HG02884 (cell line): ENCODE results near the gene MATCAP1.

Experiments used
- ATAC-seq: cut with Tn5 transposase; IDR thresholded peaks from one replicate; pipeline ENCODE4 v1.9.1; 2021; ENCODE audit warnings: mild to moderate bottlenecking, moderate library complexity; ENCODE audit not compliant: unreplicated experiment

Gene MATCAP1

DNA sequence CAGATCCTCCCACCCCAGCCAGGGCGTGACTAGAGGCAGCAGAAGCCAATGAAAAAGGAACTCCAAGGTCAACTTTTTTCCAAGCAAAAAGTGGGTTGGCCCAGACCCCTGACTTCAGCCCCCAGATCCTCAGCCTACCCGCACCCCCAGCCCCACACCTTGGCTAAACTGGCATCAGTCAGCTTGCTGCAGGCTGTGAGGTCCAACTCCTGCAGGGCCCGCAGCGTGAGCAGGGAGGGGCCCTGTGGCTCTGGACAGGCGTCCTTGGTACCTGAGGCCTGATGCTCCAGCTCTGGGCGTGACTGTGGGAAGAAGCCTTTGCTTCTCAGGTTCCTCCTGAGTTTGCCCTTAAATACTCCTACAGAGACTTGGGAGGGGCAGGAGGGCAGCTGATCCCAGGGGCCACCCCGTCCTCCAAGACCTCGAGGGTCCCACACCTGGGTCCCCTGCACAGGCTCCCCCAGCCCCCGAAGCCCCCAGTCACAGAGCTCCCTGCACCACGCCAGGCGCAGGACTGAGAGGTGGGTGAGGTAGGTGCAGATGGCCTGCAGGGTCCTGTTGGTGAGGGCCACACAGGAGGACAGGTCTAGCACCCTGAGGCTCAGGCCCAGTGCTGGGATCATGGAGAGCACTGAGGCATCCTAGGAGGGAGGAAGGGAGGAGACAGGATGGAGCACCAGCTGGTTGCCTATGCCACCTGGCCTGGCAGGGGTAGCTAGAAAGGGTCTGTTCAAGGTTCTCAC, 24.6 kb upstream of the MATCAP1 start:
- no peak for ATAC-seq

DNA sequence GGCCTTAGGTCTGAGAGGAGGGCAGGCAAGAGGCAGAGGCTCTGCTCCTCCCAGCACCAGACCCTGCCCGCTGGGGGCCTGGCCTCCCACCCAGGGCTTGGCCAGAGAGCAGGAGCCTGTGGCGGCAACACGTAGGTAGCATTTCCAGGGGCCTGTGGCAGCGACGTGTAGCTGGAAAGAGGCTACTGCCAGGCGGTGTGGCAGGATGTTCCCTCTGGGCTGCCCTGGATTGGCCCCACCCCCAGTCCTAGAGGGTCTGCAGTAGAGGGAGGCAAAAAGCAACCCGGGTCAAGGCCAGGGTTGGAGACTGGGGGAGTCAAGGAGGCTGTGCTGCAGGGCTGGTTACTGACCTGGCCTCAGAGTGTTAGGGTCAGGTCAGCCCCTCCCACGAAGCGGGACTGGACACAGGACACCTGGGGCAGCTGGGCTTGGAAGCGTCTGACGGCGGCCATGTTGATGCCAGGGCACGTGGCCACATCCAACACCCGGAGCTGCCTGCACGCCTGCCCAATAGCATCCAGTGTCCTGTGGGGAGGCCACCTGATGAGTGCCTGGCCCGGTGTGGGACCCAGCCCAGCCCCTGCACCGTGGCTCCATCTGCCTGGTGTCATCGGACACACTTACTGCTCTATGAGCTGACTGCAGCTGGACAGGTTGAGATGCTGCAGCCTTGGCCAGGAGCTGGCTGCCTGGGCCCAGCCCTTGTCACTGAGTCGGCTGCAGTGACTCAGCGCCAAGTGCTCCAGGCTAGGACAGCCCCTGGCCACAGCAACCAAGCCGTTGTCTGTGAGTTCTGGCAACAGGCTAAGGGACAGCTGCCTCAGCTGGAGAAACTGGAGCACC, 23.7 kb upstream of the MATCAP1 start:
- no peak for ATAC-seq

DNA sequence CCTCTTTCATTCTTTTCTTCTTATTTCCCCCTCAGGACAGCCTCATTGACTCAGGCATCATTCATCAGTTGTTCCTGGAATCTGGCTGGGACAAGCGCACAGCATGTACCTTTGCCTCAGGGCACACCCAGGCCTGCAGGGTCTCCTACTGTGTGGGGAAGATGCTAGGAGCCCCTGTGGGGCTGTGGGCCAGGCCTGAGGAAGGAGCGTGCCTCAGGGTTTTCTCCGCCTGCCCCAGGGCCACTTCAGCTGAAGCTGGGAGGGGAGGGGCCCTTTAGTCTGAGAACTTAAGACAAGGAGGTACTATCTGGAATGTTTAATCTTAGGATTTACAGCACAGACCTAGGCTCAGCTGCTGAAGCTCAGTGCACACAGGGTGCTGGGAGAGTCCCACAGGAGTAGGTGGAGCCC, 23.1 kb upstream of the MATCAP1 start:
- no peak for ATAC-seq

- ATAC-seq: no peak
Observed at GRCh38 chr16:67206129-67206837, 22.5 kb upstream of the MATCAP1 start.

- no peak for ATAC-seq
Observed at GRCh38 chr16:67204076-67204475, 20.3 kb upstream of the MATCAP1 start.

GRCh38 chr16:67202956-67203493, 19.3 kb upstream of the MATCAP1 start:
- no peak for ATAC-seq

DNA sequence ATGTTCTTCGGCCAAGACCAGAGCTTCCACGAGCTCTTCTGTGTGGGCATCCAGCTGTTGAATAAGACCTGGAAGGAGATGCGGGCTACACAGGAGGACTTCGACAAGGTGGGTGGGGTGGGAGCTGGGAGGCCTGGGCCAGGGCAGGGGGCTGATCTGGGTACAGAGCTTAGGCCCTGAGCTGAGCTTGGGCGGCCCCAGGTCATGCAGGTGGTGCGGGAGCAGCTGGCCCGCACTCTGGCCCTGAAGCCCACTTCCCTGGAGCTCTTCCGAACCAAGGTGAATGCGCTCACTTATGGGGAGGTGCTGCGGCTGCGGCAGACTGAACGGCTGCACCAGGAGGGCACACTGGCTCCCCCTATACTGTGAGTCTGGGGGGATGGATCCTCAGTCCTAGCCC, 18.7 kb upstream of the MATCAP1 start:
- ATAC-seq: no peak

DNA sequence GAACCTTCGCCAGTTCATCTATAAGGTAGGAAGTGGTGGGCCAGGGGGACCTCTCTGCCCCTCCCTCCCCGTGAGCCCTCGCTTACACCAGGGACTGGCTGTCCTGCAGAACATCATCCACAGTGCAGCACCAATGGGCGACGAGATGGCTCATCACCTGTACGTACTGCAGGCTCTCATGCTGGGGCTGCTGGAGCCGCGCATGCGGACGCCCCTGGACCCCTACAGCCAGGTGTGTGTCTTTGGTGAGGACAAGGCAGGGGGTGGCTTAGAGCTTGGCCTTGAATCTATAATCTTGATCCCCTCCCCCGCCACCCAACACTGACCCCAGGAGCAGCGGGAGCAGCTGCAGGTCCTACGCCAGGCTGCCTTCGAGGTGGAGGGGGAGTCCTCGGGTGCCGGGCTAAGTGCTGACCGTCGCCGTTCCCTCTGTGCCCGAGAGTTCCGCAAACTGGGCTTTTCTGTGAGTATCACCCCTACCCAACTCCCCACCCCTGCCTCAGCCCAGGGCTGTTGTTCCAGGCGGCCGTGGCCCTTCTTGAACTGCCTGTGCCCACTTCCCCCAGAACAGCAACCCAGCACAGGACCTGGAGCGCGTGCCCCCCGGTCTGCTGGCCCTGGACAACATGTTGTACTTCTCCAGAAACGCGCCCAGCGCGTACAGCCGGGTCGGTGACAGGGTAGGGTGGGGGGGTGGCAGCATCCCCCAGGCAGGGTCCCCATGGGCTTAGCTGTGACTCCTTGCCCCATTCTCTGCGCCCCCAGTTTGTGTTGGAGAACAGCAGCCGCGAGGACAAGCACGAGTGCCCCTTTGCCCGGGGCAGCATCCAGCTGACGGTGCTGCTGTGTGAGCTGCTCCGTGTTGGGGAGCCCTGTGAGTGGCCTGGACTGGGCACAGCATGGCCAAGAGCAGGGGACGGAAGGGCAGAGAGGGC, 17.9 kb upstream of the MATCAP1 start:
- no peak for ATAC-seq

DNA sequence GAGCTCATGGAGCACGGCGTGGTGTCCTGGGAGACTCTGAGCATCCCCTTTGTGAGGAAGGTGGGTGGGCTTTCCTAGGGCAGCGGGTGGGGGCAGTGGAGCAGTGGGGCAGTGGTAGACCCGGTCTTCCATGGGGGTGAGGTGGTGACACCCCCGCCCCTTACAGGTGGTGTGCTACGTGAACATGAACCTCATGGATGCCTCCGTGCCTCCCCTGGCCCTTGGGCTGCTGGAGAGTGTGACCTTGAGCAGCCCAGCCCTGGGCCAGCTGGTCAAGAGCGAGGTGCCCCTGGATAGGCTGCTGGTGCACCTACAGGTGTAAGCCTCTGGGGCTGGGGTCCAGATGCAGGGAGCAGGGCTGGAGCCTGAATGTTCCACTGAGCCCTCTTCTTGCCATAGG, 16.7 kb upstream of the MATCAP1 start:
- no peak for ATAC-seq

DNA sequence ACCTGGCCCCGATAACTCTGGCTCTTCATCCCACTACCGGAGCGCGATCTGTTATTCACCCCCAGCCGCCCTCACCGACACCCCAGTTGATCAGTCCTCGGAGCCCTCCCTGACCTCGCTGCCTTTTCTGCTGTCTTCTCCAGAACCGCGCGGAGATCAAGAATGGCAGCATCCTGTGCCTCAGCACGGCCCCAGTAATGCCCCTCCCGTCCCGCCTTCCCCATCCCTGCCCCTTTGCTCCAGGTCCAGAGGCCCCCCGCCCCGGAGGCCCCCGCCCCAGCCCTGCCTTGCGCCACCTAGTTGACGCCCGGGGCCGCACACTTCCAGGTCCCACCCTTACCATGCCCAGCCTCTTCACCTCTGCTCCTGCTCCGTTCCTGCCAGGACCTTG, 16.0 kb upstream of the MATCAP1 start:
- ATAC-seq: no peak

GRCh38 chr16:67199011-67199807, 15.4 kb upstream of the MATCAP1 start, which contains the start of gene ELMO3:
Gene ELMO3, plus strand, starts transcription at chr16:67199131. Its CDS starts 196 bp downstream, at chr16:67199327.
- no peak for ATAC-seq

GRCh38 chr16:67198238-67198734, 14.5 kb upstream of the MATCAP1 start:
- no peak for ATAC-seq

- ATAC-seq: no peak
Observed at GRCh38 chr16:67197704-67198103, 13.9 kb upstream of the MATCAP1 start.

DNA sequence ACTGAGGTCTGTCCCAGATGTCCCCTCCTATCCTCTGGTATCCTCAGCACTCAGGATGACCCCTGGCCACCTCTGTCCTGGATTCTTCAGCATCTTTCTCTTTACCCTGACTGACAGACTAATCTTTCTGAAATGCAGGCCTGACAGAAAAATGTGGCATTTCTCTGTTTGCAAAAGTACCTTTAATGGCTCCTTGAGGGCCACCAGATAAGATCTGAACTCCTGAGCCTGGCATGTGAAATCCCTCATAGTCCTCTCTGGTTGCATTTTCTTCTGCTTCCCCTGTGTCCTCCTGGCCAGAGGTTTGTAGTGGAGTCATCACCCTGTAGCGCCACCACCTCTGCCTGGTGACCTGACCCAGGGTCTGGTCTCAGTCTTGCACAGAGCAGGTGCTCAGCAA, 13.1 kb upstream of the MATCAP1 start:
- no peak for ATAC-seq

DNA sequence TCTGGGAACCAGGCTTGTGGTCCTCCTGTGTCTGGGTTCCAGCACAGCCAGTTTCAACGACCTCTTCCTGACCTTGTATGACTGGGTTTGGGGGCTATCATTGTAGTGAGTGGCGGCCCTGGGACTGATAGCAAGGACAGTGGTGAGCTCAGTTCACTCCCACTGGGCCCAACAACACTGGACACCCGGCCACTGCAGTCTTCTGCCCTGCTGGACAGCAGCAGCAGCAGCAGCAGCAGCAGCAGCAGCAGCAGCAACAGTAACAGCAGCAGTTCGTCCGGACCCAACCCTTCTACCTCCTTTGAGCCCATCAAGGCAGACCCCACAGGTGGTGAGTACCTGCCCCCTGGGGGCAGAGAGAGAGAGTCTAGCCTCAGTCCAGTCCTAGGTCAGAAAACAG, 11.9 kb upstream of the MATCAP1 start:
- no peak for ATAC-seq

DNA sequence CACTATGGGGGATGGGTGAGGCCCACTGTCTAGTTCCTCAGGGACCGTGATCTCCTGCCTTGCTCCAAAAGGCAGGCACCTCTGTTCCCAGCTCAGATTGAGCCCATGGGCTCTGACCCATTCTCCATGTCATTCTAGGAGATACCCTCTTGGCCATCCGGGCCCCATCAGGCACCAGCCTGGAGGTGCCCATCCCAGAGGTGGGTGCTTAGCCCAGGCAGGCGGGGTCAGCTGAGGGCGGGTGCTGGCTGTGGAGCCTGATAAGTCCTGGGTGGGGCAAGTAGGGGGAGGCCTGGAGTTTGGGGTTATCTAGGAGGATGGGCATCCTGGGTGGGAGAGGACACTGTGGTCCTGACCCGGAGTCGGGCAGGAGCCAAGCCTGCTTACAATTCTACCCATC, 10.5 kb upstream of the MATCAP1 start:
- no peak for ATAC-seq

DNA sequence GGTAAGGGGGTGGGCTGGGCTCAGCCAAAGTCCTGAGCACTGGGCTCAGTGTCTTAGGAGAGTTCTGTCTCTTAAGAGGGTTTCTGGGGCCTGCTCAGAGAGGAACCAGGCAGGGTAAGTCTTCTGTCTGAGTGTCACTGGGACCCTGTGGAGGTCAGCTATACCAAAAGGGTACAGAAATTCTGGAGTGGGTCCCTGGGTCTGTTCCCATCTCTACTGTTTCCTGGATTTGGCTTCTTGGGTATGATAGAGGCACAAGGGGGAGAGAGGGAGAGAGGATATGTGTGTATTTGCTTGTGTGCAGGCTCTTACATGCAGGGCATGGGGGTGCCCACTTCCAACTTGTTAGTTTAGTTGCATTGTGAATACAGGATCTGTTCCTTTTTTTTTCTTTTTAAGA, 9.8 kb upstream of the MATCAP1 start:
- ATAC-seq: no peak

DNA sequence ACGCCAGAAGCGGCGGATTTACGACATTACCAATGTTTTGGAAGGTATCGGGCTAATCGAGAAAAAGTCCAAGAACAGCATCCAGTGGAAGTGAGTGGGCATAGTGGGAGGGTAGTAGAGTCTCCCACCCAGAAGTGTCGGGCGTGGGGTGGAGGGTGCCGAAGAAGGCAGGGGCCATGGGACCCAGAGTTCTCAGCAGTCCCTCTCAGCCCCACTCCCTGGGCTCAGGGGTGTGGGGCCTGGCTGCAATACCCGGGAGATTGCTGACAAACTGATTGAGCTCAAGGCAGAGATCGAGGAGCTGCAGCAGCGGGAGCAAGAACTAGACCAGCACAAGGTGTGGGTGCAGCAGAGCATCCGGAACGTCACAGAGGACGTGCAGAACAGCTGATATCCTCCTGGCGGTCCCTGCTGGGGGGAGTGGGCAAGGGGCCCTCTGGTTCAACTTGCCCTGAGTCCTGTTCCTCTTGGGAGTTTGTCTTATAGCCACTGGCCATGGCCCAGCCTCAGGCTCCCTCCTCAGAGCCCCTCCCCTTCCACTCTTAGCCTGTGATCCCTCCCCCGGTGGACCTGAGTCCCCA, 9.1 kb upstream of the MATCAP1 start:
- ATAC-seq: no peak
